OCI-LY1 (cell line): Measurements from ENCODE around the gene STAT5B.
A peak's percentile ranks its signal among the peaks of the same experiment; 100 is the strongest.
"Not testable (repeated sequence)": the region's sequence is repeated elsewhere in the genome, so short reads cannot be mapped to it uniquely, and the experiment has no call there.

Experiments used
- H2AFZ ChIP-seq: fragments of 200-600 bp; sonication (generic), shearing (Covaris generic); 2 replicates; pipeline ENCODE4 v1.6.0; 2014; ENCODE audit warnings: antibody characterized with exemption, mild to moderate bottlenecking, low read length
- H3F3A ChIP-seq: fragments of 200-600 bp; sonication (generic), shearing (Covaris generic); 2 replicates; pipeline ENCODE4 v1.6.0; 2014; ENCODE audit warnings: mild to moderate bottlenecking, antibody characterized with exemption, low read length, moderate library complexity; ENCODE audit not compliant: insufficient read depth
- H3K27ac ChIP-seq: fragments of 200-600 bp; sonication (generic); 2 replicates; pipeline ENCODE4 v1.5.1; 2014; ENCODE audit warnings: low read length, mixed run types, mild to moderate bottlenecking, low read depth; ENCODE audit not compliant: poor library complexity, severe bottlenecking
- H3K27me3 ChIP-seq: fragments of 200-600 bp; sonication (generic); 2 replicates; pipeline ENCODE4 v1.6.0; 2014; ENCODE audit warnings: antibody characterized with exemption, mild to moderate bottlenecking, low read length, moderate library complexity; ENCODE audit not compliant: insufficient read depth
- H3K36me3 ChIP-seq: fragments of 200-600 bp; sonication (generic); 2 replicates; pipeline ENCODE4 v1.6.1; 2014; ENCODE audit warnings: mild to moderate bottlenecking, antibody characterized with exemption, low read length, moderate library complexity, mixed read lengths; ENCODE audit not compliant: insufficient read depth
- H3K4me1 ChIP-seq: fragments of 200-600 bp; sonication (generic); 2 replicates; pipeline ENCODE4 v1.5.1; 2014; ENCODE audit warnings: mild to moderate bottlenecking, low read length, moderate library complexity; ENCODE audit not compliant: insufficient read depth, severe bottlenecking
- H3K4me2 ChIP-seq: fragments of 200-600 bp; sonication (generic), shearing (Covaris generic); 2 replicates; pipeline ENCODE4 v1.6.1; 2014; ENCODE audit warnings: low read length
- H3K4me3 ChIP-seq: fragments of 200-600 bp; sonication (generic); 2 replicates; pipeline ENCODE4 v1.5.1; 2014; ENCODE audit warnings: low read length, low read depth, mild to moderate bottlenecking, mixed read lengths; ENCODE audit not compliant: poor library complexity, severe bottlenecking
- H3K79me2 ChIP-seq: fragments of 200-600 bp; shearing (Covaris generic); 2 replicates; pipeline ENCODE4 v1.6.1; 2016; ENCODE audit warnings: mixed run types, low read length, mixed read lengths; ENCODE audit not compliant: insufficient read depth
- H3K9ac ChIP-seq: fragments of 200-600 bp; sonication (generic), shearing (Covaris generic); 2 replicates; pipeline ENCODE4 v1.6.1; 2014; ENCODE audit warnings: mild to moderate bottlenecking, low read length, mixed read lengths
- H3K9me2 ChIP-seq: fragments of 200-600 bp; sonication (generic), shearing (Covaris generic); 2 replicates; pipeline ENCODE4 v1.6.1; 2014; ENCODE audit warnings: low read depth, mild to moderate bottlenecking, low read length, mixed read lengths
- H3K9me3 ChIP-seq: fragments of 200-600 bp; shearing (Covaris generic); 2 replicates; pipeline ENCODE4 v1.6.1; 2014; ENCODE audit warnings: low read length, mixed read lengths
- H4K20me1 ChIP-seq: fragments of 200-600 bp; sonication (generic), shearing (Covaris generic); 2 replicates; pipeline ENCODE4 v1.6.0; 2016; ENCODE audit warnings: mild to moderate bottlenecking, low read length; ENCODE audit not compliant: insufficient read depth
- EZH2 ChIP-seq: fragments of 200-600 bp; sonication (generic), shearing (Covaris generic); IDR thresholded peaks from 2 replicates; pipeline ENCODE4 v1.8.0; 2017; ENCODE audit warnings: borderline replicate concordance, mixed run types, mild to moderate bottlenecking, antibody characterized with exemption, low read length, moderate library complexity, mixed read lengths
- TF ChIP-seq, protein P1 (sequence below): fragments of 200-600 bp; sonication (generic), shearing (Covaris generic); IDR thresholded peaks from 2 replicates; pipeline ENCODE4 v1.5.1; 2017; ENCODE audit warnings: mild to moderate bottlenecking, antibody characterized with exemption, low read length, moderate library complexity, mixed read lengths

Gene STAT5B

DNA sequence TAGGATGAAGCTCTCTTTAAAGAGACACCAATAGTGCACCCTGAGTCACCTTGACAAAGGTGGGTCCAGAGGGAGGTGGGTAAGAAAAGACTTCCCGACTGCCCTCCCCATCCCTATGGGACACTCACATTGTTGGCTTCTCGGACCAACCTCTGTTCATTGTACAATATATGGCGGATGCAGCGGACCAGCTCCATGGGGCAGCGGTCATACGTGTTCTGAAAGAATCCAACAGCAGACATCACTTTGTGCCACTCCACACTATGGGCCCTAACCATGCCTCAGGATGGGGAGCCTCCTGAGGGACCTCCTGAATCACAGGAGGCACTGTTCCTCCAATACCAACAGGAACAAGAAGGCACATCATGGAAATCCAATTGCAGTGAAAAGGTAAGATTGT, 51.5 kb downstream of the STAT5B start:
- Histone ChIP-seq H3K27me3 (no peaks in the 10 kb centered on the region), H2AFZ (no peak overlapping the region), H3K4me2 (no peak overlapping the region), H3K9me2 (no peaks in the 10 kb centered on the region), H3K79me2 (no peaks in the 10 kb centered on the region), H3K36me3 (no peaks in the 10 kb centered on the region), H3K4me3 (no peak overlapping the region), H3K27ac (no peak overlapping the region), H3F3A (no peaks in the 10 kb centered on the region), H4K20me1 (no peaks in the 10 kb centered on the region), H3K9ac (no peak overlapping the region), H3K4me1 (no peaks in the 10 kb centered on the region), H3K9me3 (no peaks in the 10 kb centered on the region)
- TF ChIP-seq EZH2, result no peak
- TF ChIP-seq, protein P1, sequence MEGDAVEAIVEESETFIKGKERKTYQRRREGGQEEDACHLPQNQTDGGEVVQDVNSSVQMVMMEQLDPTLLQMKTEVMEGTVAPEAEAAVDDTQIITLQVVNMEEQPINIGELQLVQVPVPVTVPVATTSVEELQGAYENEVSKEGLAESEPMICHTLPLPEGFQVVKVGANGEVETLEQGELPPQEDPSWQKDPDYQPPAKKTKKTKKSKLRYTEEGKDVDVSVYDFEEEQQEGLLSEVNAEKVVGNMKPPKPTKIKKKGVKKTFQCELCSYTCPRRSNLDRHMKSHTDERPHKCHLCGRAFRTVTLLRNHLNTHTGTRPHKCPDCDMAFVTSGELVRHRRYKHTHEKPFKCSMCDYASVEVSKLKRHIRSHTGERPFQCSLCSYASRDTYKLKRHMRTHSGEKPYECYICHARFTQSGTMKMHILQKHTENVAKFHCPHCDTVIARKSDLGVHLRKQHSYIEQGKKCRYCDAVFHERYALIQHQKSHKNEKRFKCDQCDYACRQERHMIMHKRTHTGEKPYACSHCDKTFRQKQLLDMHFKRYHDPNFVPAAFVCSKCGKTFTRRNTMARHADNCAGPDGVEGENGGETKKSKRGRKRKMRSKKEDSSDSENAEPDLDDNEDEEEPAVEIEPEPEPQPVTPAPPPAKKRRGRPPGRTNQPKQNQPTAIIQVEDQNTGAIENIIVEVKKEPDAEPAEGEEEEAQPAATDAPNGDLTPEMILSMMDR, result no peak

GRCh38 chr17:42221886-42222745, 54.1 kb downstream of the STAT5B start:
- H3F3A ChIP-seq, result no peaks in the 10 kb centered on the region
- no peak for TF ChIP-seq EZH2
- TF ChIP-seq, protein P1, result peak; percentile 74
- H3K4me1 ChIP-seq, result no peaks in the 10 kb centered on the region
- H3K9me3 ChIP-seq, result no peaks in the 10 kb centered on the region
- H3K4me3 ChIP-seq, result no peak overlapping the region
- H3K36me3 ChIP-seq, result no peaks in the 10 kb centered on the region
- H3K9ac ChIP-seq, result no peak overlapping the region
- no peaks in the 10 kb centered on the region for H4K20me1 ChIP-seq
- H3K27me3 ChIP-seq, result no peaks in the 10 kb centered on the region
- no peak overlapping the region for H3K27ac ChIP-seq
- no peak overlapping the region for H3K4me2 ChIP-seq
- H3K9me2 ChIP-seq, result no peaks in the 10 kb centered on the region
- no peak overlapping the region for H2AFZ ChIP-seq
- no peaks in the 10 kb centered on the region for H3K79me2 ChIP-seq

GRCh38 chr17:42219280-42219679, 56.9 kb downstream of the STAT5B start:
- H2AFZ ChIP-seq, H3F3A ChIP-seq, H3K36me3 ChIP-seq: not testable (repeated sequence)

DNA sequence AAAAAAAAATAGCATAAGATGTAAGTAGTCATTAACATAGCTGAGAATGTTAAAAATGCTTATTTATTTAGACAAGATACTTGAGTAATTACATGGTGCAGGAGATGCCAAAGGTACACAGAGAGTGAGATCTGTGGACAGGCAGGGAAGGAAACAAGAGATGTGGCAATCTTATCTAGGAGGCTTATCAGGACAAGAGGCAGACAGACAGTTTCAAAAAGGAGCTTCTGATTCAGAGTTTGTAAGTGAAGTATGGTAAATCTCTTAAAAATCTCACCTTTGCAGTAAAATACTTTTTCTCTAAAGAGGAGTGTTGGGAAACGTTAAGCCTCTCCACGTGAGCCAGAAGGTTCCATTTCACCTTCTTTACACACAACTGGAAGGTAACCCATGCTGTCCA, 62.0 kb downstream of the STAT5B start:
- Histone ChIP-seq H3K36me3 (no peaks in the 10 kb centered on the region), H2AFZ (no peak overlapping the region), H3K9me3 (no peaks in the 10 kb centered on the region), H3K27ac (no peak overlapping the region), H3K79me2 (no peaks in the 10 kb centered on the region), H3K27me3 (no peaks in the 10 kb centered on the region), H3F3A (no peaks in the 10 kb centered on the region), H3K9me2 (no peaks in the 10 kb centered on the region), H3K4me3 (no peak overlapping the region), H3K4me1 (no peaks in the 10 kb centered on the region), H3K9ac (no peak overlapping the region), H4K20me1 (no peaks in the 10 kb centered on the region), H3K4me2 (no peak overlapping the region)
- no peak for TF ChIP-seq EZH2
- TF ChIP-seq, protein P1, result no peak

More at GRCh38 chr17:42219280-42219679, 56.9 kb downstream of the STAT5B start:
- not testable (repeated sequence) for H3K4me1 ChIP-seq, H3K27ac ChIP-seq, H3K4me2 ChIP-seq, H3K9ac ChIP-seq, H3K27me3 ChIP-seq, H4K20me1 ChIP-seq, H3K79me2 ChIP-seq, H3K9me3 ChIP-seq, H3K9me2 ChIP-seq, H3K4me3 ChIP-seq
